GM19452 (cell line): Measurements from ENCODE around the gene XYLT2.
"Not testable (repeated sequence)": the region's sequence is repeated elsewhere in the genome, so short reads cannot be mapped to it uniquely, and the experiment has no call there.

ENCODE experiments used
- ATAC-seq: cut with Tn5 transposase; IDR thresholded peaks from one replicate; pipeline ENCODE4 v1.9.1; 2021; ENCODE audit not compliant: unreplicated experiment

Gene XYLT2

DNA sequence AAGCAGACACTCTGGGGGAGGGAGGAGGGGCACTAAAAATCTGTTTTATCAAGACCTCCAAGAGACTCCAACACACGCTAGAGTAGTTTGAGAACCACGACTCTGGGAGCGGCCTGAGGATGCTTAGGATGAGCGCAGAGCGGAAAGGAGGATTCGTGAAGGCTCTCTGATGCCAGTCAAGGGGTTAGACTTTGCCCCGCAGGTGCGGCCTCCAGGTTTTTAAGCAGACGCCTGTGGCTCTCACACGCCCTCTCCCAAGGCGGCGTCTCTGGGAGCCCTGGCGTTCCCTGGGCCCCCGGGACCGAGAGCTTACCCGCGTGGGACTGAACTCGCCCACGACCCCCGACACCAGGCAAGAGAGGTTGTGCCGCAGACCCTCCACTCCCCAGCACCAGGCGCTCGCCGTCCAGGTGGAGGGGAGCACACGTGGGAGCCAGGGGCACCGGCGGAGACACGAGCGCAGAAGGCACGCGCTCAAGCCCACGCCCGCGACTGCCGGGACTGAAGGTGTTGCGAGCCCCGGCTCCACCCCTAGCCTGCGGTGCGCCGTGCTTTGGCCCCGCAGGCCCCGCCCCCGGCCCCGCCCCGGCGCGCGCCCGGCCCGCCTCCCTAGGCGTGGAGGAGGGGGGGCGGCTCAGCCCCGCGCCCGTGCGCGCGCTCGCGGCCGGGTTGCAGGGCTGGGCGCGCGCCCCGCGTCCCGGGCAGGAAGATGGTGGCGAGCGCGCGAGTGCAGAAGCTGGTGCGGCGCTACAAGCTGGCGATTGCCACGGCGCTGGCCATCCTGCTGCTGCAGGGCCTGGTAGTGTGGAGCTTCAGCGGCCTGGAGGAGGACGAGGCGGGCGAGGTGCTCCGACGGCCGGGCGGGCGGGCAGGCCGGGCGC is at the start of gene XYLT2:
TSS of gene XYLT2 (plus strand) at position 695 of the 881 bp plus-strand sequence. CDS start at position 710, 15 bp downstream.
- peak; percentile 79 for ATAC-seq

DNA sequence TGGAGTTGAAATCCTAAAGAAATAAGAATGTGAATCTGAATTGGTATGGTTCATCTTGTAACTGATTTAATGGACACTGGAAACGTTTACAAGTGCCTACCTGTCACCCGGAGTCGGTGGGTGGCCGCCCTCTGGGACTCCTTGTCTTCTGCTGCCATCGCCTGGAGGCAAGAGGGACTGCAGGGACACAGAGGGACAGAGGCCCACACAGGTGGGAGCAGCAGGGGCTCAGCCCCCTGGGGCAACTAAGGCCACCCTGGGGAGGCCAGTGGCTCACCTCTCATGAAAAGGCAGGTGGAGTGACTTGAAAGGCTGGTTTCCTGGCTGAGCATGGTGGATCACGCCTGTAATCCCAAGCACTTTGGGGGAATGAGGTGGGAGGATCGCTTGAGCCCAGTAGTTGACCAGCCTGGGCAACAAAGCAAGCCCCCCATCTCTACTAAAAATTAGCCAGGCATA is 48.5 kb upstream of the XYLT2 start:
- ATAC-seq: no peak

DNA sequence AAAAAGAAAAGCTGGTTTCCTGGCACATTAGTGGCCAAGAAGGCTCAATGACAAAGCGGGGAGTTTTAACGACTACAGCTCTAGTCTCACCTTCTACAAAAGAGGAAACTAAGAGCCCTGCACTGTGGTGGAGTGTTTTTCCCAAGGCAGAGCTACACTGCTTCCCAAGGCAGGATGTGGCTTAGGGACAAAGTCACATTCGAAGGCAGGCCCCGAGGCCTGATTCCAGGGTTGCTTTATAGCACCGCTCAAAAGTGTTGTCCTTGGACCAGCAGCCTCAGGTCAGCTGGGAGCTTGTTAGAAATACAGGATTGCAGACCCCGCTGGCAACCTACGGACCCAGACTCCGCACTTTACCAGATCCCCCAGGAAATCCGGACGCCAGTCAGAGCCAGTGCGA is 47.9 kb upstream of the XYLT2 start:
- ATAC-seq: no peak

DNA sequence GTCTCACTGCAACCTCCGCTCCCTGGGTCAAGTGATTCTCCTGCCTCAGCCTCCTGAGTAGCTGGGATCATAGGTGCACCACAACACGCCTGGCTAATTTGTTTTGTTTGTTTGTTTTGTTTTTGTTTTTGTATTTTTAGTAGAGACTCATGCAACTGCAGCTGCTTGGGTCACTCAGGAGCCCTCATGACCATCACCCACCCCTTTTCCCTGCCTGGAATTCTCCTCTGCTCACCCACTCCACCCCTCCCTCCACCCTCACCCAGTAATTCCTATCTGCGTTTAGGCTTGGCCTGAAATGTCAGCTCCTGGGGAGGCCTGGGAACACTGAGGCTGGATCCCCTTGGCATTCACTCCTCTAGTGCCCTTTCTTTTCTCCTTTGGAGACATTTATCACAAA is 46.1 kb upstream of the XYLT2 start:
- ATAC-seq: no peak

DNA sequence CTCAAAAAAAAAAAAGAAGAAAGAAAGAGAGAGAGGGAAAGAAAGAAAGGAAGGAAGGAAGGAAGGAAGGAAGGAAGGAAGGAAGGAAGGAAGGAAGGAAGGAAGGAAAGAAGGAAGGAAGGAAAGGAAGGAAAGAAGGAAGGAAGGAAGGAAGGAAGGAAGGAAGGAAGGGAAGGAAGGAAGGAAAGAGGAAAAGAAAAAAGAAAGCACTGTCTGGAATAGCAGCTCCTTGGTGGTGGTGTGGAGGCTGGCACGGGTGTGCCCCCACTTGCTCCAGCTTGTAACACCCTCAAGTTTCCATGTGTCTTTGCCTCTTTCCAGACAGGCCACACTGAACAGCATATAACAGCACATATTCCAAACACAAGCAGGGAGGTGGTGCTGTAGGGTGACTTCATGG is 45.1 kb upstream of the XYLT2 start:
- ATAC-seq: not testable (repeated sequence)

DNA sequence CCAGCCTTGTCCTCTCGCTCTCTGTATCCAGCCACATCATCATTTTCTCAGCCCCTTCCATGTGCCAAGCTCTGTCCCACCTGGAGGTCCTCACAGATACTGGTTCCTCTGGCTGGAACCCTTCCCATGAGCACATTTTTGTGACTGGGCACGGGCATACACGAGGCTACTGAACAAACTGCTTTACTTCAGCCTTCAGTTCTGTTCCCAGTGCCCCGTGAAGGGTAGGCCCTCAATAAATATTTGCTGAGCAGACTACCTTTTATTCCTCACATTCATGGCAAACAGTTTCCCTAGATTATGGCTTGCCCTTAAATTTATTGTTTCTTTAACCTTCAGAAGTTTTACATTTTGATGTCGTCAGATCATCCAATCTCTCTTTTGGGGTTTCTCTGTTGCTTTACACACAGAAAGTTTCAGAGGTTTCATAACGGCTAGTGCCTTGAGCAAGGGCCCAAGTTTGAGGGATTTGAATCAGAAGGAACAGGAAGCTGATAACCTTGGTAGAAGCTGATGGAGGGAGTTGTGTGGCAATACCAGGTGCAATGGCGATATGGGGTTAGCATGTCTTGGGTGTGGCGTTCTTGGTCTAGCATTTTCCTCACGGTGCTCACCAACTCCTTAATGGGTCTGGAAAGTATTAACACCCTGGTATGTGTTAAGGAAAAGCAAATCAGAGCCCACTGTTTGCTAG is 43.9 kb upstream of the XYLT2 start:
- no peak for ATAC-seq

DNA sequence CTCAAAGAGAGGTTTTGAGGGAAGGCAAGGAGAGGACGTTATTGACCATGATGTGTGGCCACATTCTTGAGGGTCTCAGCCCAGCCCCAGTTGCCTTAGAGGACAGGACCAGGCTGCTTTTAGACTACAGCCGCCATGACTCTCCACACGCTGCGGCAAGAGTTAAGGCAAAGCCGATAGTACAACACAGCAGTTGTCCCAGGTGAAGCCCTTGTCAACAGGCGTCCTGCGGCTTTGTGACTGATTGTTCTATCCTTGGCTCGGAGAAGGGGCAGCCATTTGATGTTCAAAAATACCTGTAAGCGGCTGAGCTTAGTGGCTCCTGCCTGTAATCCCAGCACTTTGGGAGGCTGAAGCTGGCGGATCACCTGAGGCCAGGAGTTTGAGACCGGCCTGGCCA is 42.9 kb upstream of the XYLT2 start:
- no peak for ATAC-seq

DNA sequence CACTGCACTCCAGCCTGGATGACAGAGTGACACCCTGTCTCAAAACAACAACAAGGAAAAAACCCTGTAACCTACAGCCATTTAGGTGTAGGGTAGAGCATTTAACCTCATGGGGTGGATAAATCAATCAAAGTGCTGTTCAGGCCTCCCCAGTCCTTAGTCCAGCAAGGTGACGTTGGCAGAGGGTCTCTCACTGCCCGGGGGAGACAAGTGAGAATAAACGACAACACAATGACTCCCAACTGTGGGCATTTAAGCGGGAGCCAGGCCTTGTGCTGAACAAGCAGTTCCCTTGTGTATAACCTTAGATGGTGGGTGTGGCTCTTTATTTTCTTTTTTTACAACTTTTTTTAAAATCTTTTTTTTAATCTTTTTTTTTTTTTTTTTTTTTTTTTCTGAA is 42.3 kb upstream of the XYLT2 start:
- no peak for ATAC-seq

DNA sequence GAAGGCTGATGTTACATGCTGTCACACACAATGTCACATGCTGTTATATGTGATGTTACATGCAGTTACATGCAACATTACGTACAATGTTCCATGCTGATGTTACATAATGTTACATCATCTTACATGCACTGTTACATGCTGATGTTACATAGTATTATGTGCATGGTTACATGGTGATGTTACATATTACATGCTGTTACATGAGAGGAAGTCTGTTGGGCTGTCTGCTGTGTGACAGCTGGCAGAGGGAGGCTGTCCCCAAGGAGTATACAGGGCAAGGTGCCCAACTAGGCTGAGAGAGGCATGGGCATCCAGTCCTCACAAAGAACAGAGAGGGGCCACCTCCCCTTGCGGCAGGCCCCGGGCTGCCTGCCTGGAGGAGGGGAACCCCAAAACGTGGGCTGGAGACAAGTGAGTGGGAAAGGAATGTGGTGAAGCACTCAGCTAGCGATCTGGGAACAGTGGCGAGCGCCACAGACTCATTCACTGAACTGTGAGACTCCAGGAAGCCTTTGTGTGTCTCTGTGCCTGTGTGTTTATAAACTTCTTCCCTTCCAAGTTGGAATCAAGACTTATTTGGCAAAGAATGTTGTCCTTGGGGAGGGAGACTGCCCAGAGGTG is 41.0 kb upstream of the XYLT2 start:
- no peak for ATAC-seq

DNA sequence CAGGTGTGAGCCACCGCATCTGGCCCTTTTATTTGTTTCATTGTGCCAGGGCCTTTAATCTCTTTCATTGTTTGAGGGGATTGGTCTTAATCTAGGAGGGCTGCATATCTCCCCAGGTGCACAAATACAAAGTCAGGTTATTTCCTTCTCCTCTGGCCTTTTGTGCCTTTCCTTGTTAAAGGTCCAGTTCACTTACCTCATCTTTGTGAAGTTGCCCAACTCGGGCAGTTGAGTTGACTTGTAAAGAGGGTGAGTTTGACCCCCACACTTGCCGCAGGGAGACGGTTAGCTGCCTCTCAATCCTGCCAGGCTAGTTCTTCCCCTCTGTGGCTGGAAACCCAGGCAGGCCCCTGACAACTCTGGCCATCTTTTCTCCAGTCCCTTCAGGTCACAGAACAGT is 38.3 kb upstream of the XYLT2 start:
- ATAC-seq: no peak

DNA sequence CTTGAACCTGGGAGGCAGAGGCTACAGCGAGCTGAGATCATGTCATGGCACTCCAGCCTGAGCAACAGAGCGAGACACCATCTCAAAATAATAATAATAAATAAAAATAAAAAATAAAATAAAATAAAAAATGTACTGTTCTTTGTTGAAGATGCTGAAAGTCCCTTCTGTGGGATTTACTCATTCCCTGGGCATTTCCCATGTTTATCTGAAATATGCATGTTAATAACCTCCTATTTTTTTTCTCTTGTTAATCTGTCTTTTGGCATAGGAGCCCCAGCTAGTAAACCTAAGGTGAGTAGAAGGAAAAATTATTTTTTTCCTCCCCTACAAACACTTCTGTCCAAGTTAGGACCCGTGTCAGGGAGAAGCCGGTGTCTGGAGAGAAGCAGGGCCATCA is 37.3 kb upstream of the XYLT2 start:
- no peak for ATAC-seq

DNA sequence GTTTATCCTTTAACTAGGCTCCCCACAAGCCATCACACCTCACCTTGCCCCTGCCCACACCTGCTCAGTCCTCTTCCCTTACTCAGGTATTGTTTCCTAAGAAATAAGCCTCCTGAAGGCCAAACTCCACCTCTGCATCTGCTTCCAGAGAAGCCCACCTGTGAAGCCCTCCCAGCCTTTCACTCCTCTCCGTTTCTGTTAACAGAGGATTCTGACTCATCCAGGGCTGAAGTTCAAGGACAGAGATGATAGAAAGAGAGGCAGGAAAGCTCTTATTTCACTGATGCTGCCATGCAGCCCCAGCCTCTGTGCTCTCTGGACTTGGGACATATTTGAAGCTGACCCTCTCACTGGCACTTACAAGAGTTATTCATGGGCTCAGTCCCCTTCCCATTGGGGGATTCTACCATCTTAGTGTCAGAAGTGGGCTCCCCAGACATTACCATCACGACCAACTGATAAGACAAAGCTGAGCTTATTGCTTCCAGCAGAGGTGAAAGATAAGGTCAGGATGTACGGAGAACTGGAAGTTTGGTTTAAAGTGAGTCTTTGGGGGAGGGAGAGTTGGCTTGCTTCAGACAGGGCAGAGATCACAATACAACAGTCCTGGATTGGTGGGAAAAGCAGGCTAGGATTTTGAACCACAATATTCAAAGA is 35.3 kb upstream of the XYLT2 start:
- ATAC-seq: no peak

DNA sequence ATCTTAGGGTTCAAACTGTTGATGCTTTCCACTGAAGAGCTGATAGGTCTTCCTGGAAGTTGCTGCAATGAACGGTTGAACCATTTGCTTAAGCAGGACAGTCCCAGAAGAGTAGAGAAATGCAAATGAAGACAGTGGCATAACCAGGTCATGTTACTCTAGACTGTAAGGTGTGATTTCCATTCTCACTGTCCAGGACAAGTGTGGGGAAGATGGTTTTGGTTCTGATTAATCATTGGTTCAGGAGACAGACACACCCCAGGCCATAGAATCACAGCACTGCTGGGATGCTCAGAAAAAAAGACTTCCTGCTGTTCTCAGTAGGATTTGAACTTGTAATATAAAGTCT is 34.8 kb upstream of the XYLT2 start:
- peak; percentile 71 for ATAC-seq

DNA sequence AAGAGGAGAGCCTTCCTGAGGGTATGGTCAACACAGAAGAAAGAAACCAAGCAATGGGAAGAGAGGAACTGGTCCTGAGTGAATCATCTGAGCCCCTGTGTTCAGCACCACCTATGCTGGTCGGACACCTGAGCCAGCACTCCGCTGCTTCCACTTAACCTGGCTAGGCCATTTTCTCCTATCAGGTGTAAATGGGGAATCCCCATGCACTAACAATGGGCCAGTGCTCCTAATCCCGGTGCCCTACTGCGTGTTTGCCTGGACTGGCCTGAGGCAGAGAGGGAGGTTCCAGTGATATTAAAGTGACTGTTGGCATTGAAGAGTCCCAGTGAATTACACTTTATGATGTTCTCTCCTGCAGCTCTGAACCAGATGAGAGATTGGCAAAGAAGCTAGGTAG is 34.4 kb upstream of the XYLT2 start:
- ATAC-seq: no peak

DNA sequence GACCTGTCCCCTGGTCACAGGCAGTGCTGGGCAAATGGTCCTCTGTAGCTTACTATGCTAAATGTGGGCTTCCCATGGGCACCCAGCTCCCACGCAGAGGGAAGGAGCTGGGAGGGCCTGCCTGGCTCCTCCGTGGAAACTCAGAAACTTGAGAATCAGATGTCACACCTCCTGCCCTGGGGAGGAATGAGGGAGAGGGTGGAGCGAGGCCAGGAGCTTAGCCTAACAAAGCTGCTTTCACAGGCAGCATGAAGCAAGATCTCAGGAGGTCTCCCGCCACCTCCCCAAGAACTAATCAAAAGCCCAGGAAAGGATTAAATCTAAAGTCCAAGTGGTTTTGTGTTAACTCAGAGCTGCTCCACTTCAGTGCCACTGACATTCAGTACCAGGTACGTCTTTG is 33.6 kb upstream of the XYLT2 start:
- ATAC-seq: no peak

DNA sequence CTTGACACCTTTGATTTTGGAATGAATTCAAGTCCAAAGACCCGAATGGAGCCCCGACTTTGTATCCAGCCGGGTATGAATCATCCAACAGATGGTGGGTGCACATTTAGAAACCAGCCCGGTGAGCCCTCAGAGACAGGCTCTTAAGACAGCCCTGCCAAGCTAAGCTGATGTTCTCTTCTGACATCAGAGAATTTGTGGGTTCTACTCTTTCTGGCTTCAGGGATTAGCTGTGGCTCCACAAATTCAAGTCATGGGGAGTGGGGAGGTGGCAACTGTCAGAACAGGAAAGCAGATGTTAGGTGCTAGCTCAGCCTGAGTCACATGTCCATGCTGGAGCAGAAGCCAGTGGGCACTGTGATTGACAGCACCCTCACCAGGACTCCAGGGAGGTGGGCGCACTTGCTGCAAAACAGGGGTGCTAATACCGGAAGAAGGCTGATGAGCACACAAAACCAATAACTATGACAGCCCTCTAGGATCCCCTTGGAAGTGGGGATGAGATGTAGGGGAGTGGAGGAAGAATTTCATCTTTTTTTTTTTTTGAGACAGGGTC is 31.4 kb upstream of the XYLT2 start:
- no peak for ATAC-seq

DNA sequence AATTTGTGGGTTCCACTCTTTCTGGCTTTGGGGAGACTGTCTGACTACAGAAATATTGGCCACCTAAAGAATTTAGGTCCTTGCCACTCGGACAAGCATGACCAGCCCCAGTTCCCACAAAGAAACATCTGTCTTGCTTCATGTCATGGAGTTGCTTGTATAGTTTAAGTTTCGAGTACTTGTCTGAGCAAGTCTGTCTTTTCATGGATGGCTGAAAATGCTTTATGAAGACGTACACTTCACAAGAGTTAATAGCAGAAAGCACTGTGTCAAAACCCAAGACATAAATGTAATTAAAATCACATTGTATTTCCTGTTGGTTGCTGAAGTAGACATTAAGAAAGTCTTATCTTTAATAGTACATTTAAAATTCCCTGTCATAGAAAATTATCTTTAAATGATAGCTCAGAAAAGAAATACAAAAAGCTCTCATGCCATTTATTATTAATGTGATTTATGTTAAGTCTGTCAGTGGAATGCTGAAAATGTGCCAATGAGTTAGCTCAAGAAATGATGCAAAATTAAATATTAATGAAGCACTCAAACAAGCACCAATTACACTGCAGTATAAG is 29.8 kb upstream of the XYLT2 start:
- ATAC-seq: no peak

DNA sequence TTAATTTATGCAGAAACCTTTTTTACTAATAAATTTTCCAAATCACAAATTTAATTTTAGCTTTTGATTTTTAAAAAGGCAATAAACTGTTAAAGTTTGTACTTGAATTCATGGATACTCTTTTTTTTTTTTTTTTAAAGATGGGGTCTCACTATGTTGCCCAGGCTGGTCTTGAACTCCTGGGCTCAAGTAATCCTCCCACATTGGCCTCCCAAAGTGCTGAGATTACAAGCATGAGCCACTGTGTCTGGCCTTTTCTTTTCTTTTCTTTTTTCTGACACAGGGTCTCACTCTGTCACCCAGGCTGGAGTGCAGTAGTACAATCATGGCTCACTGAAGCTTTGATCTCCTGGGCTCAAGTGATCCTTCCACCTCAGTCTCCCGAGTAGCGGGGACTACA is 29.3 kb upstream of the XYLT2 start:
- ATAC-seq: not testable (repeated sequence)

DNA sequence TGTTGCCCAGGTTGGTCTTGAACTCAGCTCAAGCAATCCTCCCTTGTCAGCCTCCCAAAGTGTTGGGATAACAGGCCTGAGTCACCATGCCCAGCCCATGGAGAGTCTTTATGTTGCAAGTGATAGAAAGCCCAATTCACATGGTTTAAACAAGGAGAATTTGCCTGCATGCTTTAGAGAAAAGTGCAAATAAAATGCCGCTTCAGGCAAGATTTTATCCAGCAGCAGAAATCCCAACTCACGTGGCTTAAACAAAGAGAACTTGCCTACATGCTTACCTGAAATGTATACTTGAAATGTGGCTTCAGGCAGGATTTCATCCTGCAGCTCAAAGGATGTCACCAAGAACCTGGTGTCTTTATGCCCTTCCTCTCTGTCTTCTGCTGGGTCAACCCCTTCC is 28.8 kb upstream of the XYLT2 start:
- no peak for ATAC-seq

DNA sequence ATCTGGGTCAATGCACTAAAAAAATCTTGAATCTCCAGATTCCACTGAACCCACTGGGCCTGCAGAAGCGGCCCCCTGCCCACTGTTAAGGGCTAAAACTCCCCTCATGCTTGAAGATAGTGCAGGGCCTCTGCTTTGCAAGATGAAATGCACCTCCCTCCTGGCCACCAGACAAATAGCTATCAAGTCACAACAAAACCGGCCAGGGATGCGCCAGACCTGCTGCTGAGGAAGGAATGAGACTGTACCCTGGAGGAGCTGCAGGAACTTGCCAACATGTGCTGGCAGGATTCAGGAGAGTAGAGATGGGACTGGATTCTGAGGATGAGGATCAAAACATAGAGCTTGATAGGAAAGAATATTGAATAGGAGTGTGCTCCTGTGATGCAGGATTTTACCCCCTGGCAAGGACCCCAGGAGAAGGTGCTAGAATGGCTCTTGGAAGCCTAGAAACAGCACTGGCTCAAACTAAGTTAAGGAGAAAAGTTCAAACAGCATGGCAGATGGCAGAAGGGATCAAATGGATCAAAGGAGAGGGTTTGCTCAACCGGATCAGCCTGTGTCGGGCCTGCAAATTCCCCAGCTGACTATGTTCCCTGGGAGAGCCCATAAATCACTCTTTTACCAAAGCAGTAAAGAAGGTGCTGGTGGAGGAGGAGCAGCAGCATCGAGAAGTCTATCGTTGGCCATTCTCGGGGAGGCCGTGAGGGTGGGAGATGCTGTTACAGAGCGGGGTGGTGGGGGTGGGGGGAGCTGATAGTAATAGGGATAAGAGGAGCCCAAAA is 27.2 kb upstream of the XYLT2 start:
- no peak for ATAC-seq
